Fibroblast of villous mesenchyme (primary cell): ENCODE measurements around the gene DPH5. TPM values are rescaled to one million over a fixed set of nuclear protein-coding genes. Genes with fewer than 3 reads are reported as not detected.

Experiments used
- DNase-seq: peaks from one replicate; pipeline ENCODE4 v3.0.0-alpha.2; 2010; ENCODE audit warnings: low read depth
- H3K4me3 ChIP-seq: 2 replicates; pipeline ENCODE4 v1.5.1; 2011; ENCODE audit warnings: low read depth, mild to moderate bottlenecking, low read length
- CTCF ChIP-seq: IDR thresholded peaks from 2 replicates; pipeline ENCODE4 v1.5.1; 2012; ENCODE audit warnings: low read depth, mild to moderate bottlenecking, low read length; ENCODE audit not compliant: insufficient read depth
- total RNA-seq: library from RNA; depleted of rRNA; stranded (reverse); fragments of >200 nt; gene quantifications from 2 replicates; pipeline ENCODE4 v1.2.3, GENCODE V29; 2012

Gene DPH5
- total RNA-seq, 1 donor: 32.0 TPM

- H3K4me3 ChIP-seq: no peak overlapping the region
- DNase-seq: no peak
- TF ChIP-seq CTCF: no peak
Observed at GRCh38 chr1:100998426-100998825, 27.2 kb downstream of the DPH5 start.

- no peak for DNase-seq
- no peak for TF ChIP-seq CTCF
- no peak overlapping the region for H3K4me3 ChIP-seq
Observed at GRCh38 chr1:100995198-100995988, 30.2 kb downstream of the DPH5 start.

- H3K4me3 ChIP-seq: no peak overlapping the region
- peak; percentile 84 for DNase-seq
Observed at GRCh38 chr1:100989306-100990077, 36.1 kb downstream of the DPH5 start.

GRCh38 chr1:100988121-100988520 is 37.5 kb downstream of the DPH5 start:
- DNase-seq: peak; percentile 82
- TF ChIP-seq CTCF: no peak
- H3K4me3 ChIP-seq: no peak overlapping the region

More at GRCh38 chr1:100989306-100990077, 36.1 kb downstream of the DPH5 start:
- no peak for TF ChIP-seq CTCF

- no peak for DNase-seq
- no peak overlapping the region for H3K4me3 ChIP-seq
- no peak for TF ChIP-seq CTCF
Observed at GRCh38 chr1:100982793-100983192, 42.8 kb downstream of the DPH5 start.

GRCh38 chr1:100979631-100980030 is 46.0 kb downstream of the DPH5 start:
- no peak for TF ChIP-seq CTCF
- DNase-seq: no peak
- H3K4me3 ChIP-seq: no peak overlapping the region
